Prostate gland (tissue), 2 donors: ENCODE results near the gene TXNDC15. TPM values are rescaled to one million over a fixed set of nuclear protein-coding genes. Genes with fewer than 3 reads are reported as not detected.

Experiments used
- DNase-seq: peaks from one replicate; pipeline ENCODE4 v3.0.0-alpha.2; 2019; ENCODE audit warnings: low spot score
- H3K27ac ChIP-seq, 2 donors: fragments of 200-600 bp; sonication (generic); 2 replicates each; pipeline ENCODE4 v1.5.1; 2017 to 2019
- H3K27me3 ChIP-seq: fragments of 200-600 bp; sonication (generic); replicated peaks from 2 replicates; pipeline ENCODE4 v1.5.1; 2019; ENCODE audit not compliant: insufficient read depth
- H3K36me3 ChIP-seq, 2 donors: fragments of 200-600 bp; sonication (generic); 1 replicate in 1 of 2; 2 replicates in 1 of 2; pipeline versions ENCODE4 v1.5.1 to v1.8.1; 2017 to 2019
- H3K4me1 ChIP-seq: fragments of 200-600 bp; sonication (generic); replicated peaks from 2 replicates; pipeline ENCODE4 v1.5.1; 2019
- H3K4me3 ChIP-seq, 2 donors: fragments of 200-600 bp; sonication (generic); 2 replicates each; pipeline ENCODE4 v1.5.1; 2017 to 2019
- H3K9me3 ChIP-seq: fragments of 200-600 bp; sonication (generic); 2 replicates; pipeline ENCODE4 v1.5.1; 2017
- POLR2A ChIP-seq: fragments of 450-650 bp; IDR thresholded peaks from one replicate; pipeline ENCODE4 v1.6.1; 2016; ENCODE audit warnings: antibody characterized with exemption, mild to moderate bottlenecking
- POLR2AphosphoS5 ChIP-seq: sonication (generic); formaldehyde crosslinking; IDR thresholded peaks from one replicate; pipeline ENCODE4 v1.6.1; 2017; ENCODE audit warnings: antibody characterized with exemption
- WGBS: methylation state at CpG from one replicate; pipeline ENCODE4 v1.1.5; 2018; 5-methylcytosine and 5-hydroxymethylcytosine counted together
- intact Hi-C: fragments of 100-400 bp; cut with DNase I; formaldehyde crosslinking; loops from one replicate; pipeline ENCODE4 v1.14.2; 2022
- total RNA-seq, 2 donors: library from RNA; depleted of rRNA; stranded (reverse); fragments of >200 nt; gene quantifications; one replicate each; pipeline ENCODE4 v1.1.0, GENCODE V29; 2016
- TF ChIP-seq, protein P1 (sequence below), 4 experiments: fragments of 200-600 bp in 2 of 4; fragments of 450-650 bp in 2 of 4; sonication (generic) in 2 of 4; IDR thresholded peaks; 1 replicate in 3 of 4; 2 replicates in 1 of 4; pipeline ENCODE4 v1.5.1; 2016 to 2019; ENCODE audit warnings: antibody characterized with exemption in 4 of 4, mild to moderate bottlenecking in 2 of 4, moderate library complexity in 2 of 4

The TXNDC15 gene
- total RNA-seq, 2 donors from 2014 or later: 76.1 to 132 TPM

DNA sequence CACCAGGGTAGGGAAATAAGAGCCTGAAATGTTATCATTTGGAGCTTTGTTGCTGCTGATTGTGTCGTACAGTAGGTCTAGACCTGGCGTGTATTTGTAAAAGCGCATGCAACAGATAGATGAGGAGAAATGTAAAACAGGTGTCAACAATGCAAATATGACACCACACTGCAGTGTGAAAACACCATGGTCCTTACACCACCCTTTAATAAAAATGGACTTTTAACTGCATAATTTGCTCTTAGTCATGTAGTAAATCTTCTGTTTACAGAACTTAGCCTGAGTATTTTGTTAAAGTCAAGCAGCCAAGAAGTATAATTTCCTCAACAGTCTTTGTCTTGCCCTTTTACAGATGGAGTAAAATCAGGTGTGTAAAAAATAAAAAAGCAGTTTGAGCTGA is 44.7 kb downstream of the TXNDC15 start:
- 82% methylated on average over 3 of the region's 3 CpGs for WGBS
- Histone ChIP-seq H3K4me3 (no peak overlapping the region), H3K4me1 (no peaks in the 10 kb centered on the region), H3K27ac (no peak overlapping the region), H3K9me3 (no peaks in the 10 kb centered on the region), H3K27me3 (no peaks in the 10 kb centered on the region), H3K36me3 (no peaks in the 10 kb centered on the region)
- no peak for DNase-seq
- intact Hi-C loops: loop anchor here (5.0 kb wide), 1 partner anchor 413 kb away; no protein-coding TSS in a partner anchor
- TF ChIP-seq POLR2A: no peak

DNA sequence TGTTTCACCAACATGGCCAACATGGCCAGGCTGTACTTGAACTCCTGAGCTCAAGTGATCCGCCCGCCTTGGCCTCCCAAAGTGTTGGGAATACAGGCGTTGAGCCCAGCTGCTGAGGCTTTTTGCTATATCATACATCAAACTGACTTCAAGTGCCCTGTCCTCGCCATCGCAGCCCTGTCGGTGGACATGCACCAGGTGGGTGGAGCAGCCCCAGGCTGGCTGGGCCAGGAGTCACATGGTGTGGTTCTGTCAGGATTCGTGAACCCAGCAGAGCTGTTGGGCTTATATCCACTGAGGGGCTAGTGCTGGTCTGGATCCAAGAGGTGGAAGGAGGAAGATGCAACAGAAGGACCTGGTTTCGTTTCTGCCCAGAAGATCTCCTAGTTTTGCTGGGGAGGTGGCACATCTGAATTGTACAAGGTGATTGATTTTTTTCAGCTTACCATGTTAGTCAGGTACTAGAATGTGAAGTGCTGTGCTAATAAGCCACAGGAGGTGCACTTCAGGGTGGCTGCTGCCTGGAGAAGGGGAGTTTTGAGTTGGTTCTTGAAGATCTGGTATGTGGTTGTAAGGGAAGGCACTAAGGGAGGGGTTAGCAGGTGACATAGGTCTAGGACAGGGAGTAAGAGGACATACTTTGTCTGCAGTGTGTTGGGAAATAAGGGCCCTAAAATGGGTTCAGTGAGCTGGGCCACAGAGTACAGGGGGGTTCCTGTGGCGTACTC is 46.8 kb downstream of the TXNDC15 start:
- H3K4me3 ChIP-seq: no peak overlapping the region
- no peaks in the 10 kb centered on the region for H3K9me3 ChIP-seq
- H3K4me1 ChIP-seq: no peaks in the 10 kb centered on the region
- H3K36me3 ChIP-seq: no peaks in the 10 kb centered on the region
- no peaks in the 10 kb centered on the region for H3K27me3 ChIP-seq
- no peak for TF ChIP-seq POLR2A
- TF ChIP-seq, protein P1, sequence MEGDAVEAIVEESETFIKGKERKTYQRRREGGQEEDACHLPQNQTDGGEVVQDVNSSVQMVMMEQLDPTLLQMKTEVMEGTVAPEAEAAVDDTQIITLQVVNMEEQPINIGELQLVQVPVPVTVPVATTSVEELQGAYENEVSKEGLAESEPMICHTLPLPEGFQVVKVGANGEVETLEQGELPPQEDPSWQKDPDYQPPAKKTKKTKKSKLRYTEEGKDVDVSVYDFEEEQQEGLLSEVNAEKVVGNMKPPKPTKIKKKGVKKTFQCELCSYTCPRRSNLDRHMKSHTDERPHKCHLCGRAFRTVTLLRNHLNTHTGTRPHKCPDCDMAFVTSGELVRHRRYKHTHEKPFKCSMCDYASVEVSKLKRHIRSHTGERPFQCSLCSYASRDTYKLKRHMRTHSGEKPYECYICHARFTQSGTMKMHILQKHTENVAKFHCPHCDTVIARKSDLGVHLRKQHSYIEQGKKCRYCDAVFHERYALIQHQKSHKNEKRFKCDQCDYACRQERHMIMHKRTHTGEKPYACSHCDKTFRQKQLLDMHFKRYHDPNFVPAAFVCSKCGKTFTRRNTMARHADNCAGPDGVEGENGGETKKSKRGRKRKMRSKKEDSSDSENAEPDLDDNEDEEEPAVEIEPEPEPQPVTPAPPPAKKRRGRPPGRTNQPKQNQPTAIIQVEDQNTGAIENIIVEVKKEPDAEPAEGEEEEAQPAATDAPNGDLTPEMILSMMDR (IDR thresholded peaks at IDR 0.05): no peak
- TF ChIP-seq POLR2AphosphoS5: no peak
- 96% methylated on average over 9 of the region's 9 CpGs for WGBS
- no peak overlapping the region for H3K27ac ChIP-seq
- intact Hi-C loops: no loop called here
- DNase-seq: no peak

DNA sequence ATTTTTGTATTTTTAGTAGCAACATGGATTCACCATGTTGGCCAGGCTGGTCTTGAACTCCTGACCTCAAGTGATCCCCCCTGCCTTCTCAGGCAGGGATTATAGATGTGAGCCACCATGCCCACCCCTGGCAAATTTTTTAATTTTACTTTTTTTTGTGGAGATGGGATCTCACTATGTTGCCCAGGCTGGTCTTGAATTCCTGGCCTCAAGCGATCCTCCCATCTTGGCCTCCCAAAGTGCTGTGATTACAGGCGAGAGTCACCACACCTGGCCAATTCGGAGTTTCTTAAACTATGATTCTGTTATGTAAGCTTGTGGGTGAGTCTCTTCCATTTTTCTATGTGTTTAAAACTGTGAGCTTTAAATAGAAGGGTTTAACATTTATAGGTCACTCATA is 58.3 kb downstream of the TXNDC15 start:
- Histone ChIP-seq H3K9me3 (no peaks in the 10 kb centered on the region), H3K4me3 (no peak overlapping the region), H3K27me3 (no peaks in the 10 kb centered on the region), H3K36me3 (no peaks in the 10 kb centered on the region), H3K4me1 (no peaks in the 10 kb centered on the region), H3K27ac (no peak overlapping the region)
- intact Hi-C loops: no loop called here
- TF ChIP-seq POLR2A (no peak), POLR2AphosphoS5 (no peak)
- TF ChIP-seq, protein P1 (IDR thresholded peaks at IDR 0.05): no peak
- DNase-seq: no peak
- WGBS: 100% methylated on average over 3 of the region's 3 CpGs

DNA sequence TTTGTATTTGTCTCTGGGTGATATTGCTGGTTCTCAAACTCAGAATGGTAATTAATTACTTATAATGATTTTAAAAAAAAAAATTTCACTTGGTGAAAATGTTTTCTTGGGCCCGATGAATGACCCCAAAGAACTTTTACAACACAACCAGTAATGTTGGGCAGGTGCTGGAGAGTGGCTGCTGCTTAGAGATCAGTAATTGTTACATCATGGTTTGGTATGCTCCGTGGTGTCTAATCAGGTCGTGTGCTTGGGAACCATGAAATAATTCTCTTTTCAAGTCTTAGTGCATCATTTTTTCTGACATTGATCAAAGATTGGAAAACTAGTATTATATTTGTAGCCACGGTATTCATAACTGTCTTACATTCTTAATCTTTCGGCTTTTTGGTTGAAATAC is 60.0 kb downstream of the TXNDC15 start:
- Histone ChIP-seq H3K36me3 (no peaks in the 10 kb centered on the region), H3K4me1 (no peaks in the 10 kb centered on the region), H3K27me3 (no peaks in the 10 kb centered on the region), H3K9me3 (no peaks in the 10 kb centered on the region), H3K4me3 (no peak overlapping the region), H3K27ac (no peak overlapping the region)
- intact Hi-C loops: no loop called here
- TF ChIP-seq POLR2AphosphoS5 (no peak), POLR2A (no peak)
- TF ChIP-seq, protein P1 (IDR thresholded peaks at IDR 0.05): no peak
- DNase-seq: no peak
- WGBS: 95% methylated on average over 5 of the region's 5 CpGs

DNA sequence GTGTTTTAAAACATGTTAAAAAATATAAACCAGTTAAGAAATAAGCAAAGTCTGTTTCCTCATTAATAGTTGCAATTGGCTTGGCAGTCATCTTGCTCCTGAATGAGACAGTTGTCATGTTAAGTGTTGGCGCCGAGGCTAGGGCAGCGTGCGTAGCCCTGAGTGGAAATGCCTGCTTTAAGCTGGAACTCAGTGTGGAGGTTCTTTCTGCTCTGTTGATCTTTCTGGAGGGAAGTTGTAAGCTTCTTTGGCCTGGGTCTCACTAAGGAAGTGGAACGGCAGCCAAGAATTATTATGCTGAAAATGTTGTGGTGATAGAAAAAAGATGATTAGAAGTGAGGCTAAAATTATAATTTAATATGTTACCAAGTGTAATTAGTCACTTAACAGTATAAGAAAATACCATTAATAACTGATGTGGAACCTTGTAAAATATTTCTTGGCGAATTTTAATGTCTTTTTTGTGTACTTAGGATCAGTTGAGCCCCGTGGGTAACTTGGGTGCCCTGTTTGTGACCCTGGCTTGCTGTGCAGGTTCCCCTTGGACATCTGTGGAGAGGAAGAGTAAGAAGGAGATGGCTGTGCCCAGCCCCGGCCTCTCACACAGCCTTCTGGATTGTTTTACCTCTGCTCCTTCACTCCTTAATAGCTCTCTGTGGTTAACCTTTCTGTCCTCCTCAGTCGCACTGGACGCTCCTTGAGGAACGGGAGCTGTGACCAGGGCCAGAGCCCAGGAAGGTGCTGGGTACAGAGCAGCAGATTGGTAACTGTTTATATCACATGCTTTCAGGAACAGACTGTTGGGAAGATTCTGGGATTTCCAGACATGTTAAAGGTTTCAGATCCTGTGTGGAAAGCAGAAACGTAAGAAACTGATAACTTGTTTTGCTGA is 61.8 kb downstream of the TXNDC15 start:
- peak overlapping the region in 1 of 2 donors; percentile 2 for H3K27ac ChIP-seq

More for the DNA sequence above, 61.8 kb downstream of the TXNDC15 start:
- intact Hi-C loops: no loop called here
- no peak for TF ChIP-seq POLR2AphosphoS5
- TF ChIP-seq POLR2A: no peak
- TF ChIP-seq, protein P1 (IDR thresholded peaks at IDR 0.05): no peak
- H3K4me3 ChIP-seq: no peak overlapping the region
- H3K9me3 ChIP-seq: no peaks in the 10 kb centered on the region
- DNase-seq: no peak
- H3K36me3 ChIP-seq: no peaks in the 10 kb centered on the region
- 65% methylated on average over 12 of the region's 12 CpGs for WGBS
- H3K4me1 ChIP-seq: no peaks in the 10 kb centered on the region
- H3K27me3 ChIP-seq: no peaks in the 10 kb centered on the region
